HUES64 (cell line): ENCODE data around the gene KLHL28.
A peak's percentile ranks its signal among the peaks of the same experiment; 100 is the strongest.

Experiments
- H3K27ac ChIP-seq: 2 replicates; pipeline ENCODE4 v1.7.0; 2013; ENCODE audit warnings: low read depth, low read length, inconsistent platforms
- H3K27me3 ChIP-seq: 2 replicates; pipeline ENCODE4 v1.6.1; 2013; ENCODE audit warnings: mild to moderate bottlenecking, low read length; ENCODE audit not compliant: insufficient read depth
- H3K36me3 ChIP-seq: 2 replicates; pipeline ENCODE4 v1.6.1; 2013; ENCODE audit warnings: mild to moderate bottlenecking, low read length; ENCODE audit not compliant: insufficient read depth
- H3K4me1 ChIP-seq: 2 replicates; pipeline ENCODE4 v1.6.1; 2013; ENCODE audit warnings: mild to moderate bottlenecking, low read length, moderate library complexity; ENCODE audit not compliant: insufficient read depth
- H3K4me3 ChIP-seq: 2 replicates; pipeline ENCODE4 v1.5.1; 2013; ENCODE audit warnings: mild to moderate bottlenecking, low read length, moderate library complexity
- H3K9ac ChIP-seq: 2 replicates; pipeline ENCODE4 v1.6.1; 2013; ENCODE audit warnings: mild to moderate bottlenecking, low read depth, low read length
- H3K9me3 ChIP-seq: 2 replicates; pipeline ENCODE4 v1.6.1; 2013; ENCODE audit warnings: low read depth, low read length; ENCODE audit not compliant: insufficient read depth
- WGBS: fragments of 150-250, 120-280 bp; methylation state at CpG from one replicate; pipeline ENCODE4 v1.1.7; 2013; ENCODE audit warnings: missing lambda C conversion rate; 5-methylcytosine and 5-hydroxymethylcytosine counted together

The KLHL28 gene

GRCh38 chr14:44979273-44979672 lies 17.5 kb upstream of the KLHL28 start:
- no peaks in the 10 kb centered on the region for H3K36me3 ChIP-seq
- no peak overlapping the region for H3K27ac ChIP-seq
- no peaks in the 10 kb centered on the region for H3K4me1 ChIP-seq
- no peaks in the 10 kb centered on the region for H3K27me3 ChIP-seq
- no peak overlapping the region for H3K4me3 ChIP-seq
- WGBS: 90% methylated on average over 2 of the region's 2 CpGs
- H3K9ac ChIP-seq: no peak overlapping the region
- no peaks in the 10 kb centered on the region for H3K9me3 ChIP-seq

DNA sequence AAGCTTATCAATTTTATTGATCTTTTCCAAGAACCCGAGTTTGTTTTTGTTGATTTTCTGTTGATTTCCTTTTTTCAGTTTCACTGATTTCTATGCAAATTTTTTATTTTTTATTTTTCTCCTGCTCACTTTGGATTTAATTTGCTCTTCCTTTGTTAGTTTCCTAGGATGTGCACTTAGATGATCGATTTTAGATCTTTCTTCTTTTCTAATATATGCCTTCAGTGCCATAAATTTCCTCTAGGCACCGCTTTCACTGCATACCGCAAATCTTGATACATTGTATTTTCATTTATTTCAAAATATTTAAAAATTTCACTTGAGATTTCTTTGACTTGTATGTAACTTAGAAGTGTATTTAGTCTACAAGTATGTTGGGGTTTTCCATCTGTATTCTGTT lies 9.7 kb upstream of the KLHL28 start:
- Histone ChIP-seq H3K9ac (no peak overlapping the region), H3K4me3 (no peak overlapping the region), H3K9me3 (no peaks in the 10 kb centered on the region), H3K27me3 (no peaks in the 10 kb centered on the region), H3K36me3 (no peaks in the 10 kb centered on the region; the same call in 1 of the 2 replicates), H3K4me1 (peaks cover 7% of the 10 kb centered on the region; the same call in 1 of the 2 replicates), H3K27ac (no peak overlapping the region)
- WGBS: 92% methylated on average over 1 of the region's 4 CpGs

DNA sequence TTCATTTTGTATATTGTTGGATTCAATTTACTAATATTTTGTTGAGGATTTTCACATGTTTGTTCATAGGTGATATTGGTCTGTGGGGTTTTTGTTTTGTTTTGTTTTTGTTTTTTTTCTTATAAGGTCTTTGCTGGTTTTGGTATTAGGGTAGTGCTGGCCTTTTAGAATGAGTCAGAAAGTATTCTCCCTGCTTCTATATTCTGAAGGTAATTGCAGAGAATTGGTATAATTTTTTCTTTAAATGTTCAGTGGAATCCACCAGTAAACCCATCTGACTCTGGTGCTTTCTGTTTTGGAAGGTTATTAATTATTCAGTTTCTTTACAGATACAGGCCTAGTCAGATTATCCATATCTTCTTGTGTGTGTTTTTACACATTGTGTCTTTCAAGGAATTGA lies 9.2 kb upstream of the KLHL28 start:
- no peaks in the 10 kb centered on the region; the same call in 1 of the 2 replicates for H3K36me3 ChIP-seq
- no peaks in the 10 kb centered on the region for H3K9me3 ChIP-seq
- peaks cover 7% of the 10 kb centered on the region; the same call in 1 of the 2 replicates for H3K4me1 ChIP-seq
- no peak overlapping the region for H3K4me3 ChIP-seq
- no peak overlapping the region for H3K9ac ChIP-seq
- no peak overlapping the region for H3K27ac ChIP-seq
- H3K27me3 ChIP-seq: no peaks in the 10 kb centered on the region

- Histone ChIP-seq H3K4me3 (no peak overlapping the region), H3K9ac (no peak overlapping the region), H3K27me3 (no peaks in the 10 kb centered on the region), H3K27ac (no peak overlapping the region), H3K4me1 (peaks cover 14% of the 10 kb centered on the region; the same call in 1 of the 2 replicates), H3K9me3 (no peaks in the 10 kb centered on the region), H3K36me3 (no peaks in the 10 kb centered on the region; the same call in 1 of the 2 replicates)
Observed at GRCh38 chr14:44968714-44969113, 7.0 kb upstream of the KLHL28 start.

- Histone ChIP-seq H3K27me3 (no peaks in the 10 kb centered on the region), H3K9me3 (no peaks in the 10 kb centered on the region), H3K9ac (no peak overlapping the region), H3K27ac (no peak overlapping the region), H3K4me3 (peak overlapping the region; percentile 37), H3K4me1 (peaks cover 18% of the 10 kb centered on the region; the same call in 1 of the 2 replicates), H3K36me3 (no peaks in the 10 kb centered on the region; the same call in 1 of the 2 replicates)
- WGBS: 94% methylated on average over 4 of the region's 4 CpGs
Observed at GRCh38 chr14:44966601-44967336, 5.0 kb upstream of the KLHL28 start.

DNA sequence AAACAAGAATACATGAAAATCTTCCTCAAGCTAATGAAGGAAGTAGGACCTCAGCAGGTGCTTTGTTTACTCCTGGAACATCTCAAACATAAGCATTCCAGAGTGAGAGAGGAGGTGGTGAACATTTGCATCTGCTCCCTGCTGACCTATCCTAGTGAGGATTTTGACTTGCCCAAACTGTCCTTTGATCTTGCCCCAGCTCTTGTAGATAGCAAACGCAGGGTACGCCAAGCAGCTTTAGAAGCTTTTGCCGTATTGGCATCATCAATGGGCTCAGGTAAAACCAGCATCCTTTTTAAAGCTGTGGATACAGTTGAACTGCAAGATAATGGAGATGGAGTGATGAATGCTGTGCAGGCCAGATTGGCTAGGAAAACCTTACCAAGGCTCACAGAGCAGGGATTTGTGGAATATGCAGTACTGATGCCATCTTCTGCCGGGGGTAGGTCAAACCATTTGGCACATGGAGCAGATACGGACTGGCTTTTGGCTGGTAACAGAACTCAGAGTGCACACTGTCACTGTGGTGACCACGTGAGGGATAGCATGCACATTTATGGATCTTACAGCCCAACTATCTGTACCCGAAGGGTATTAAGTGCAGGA lies 2.1 kb upstream of the KLHL28 start:
- no peaks in the 10 kb centered on the region for H3K9me3 ChIP-seq
- no peaks in the 10 kb centered on the region for H3K36me3 ChIP-seq
- H3K27ac ChIP-seq: no peak overlapping the region
- H3K4me1 ChIP-seq: peaks cover 32% of the 10 kb centered on the region
- peak overlapping the region; percentile 4; the same call in 1 of the 2 replicates for H3K9ac ChIP-seq
- H3K4me3 ChIP-seq: peak overlapping the region; percentile 82
- 16% methylated on average over 7 of the region's 7 CpGs for WGBS
- H3K27me3 ChIP-seq: no peaks in the 10 kb centered on the region

GRCh38 chr14:44963044-44963528 lies 1.3 kb upstream of the KLHL28 start:
- peak overlapping the region; percentile 64 for H3K9ac ChIP-seq
- 7% methylated on average over 13 of the region's 13 CpGs for WGBS
- peak overlapping the region; percentile 82 for H3K4me3 ChIP-seq
- no peaks in the 10 kb centered on the region for H3K27me3 ChIP-seq
- H3K9me3 ChIP-seq: no peaks in the 10 kb centered on the region
- H3K27ac ChIP-seq: no peak overlapping the region
- peaks cover 32% of the 10 kb centered on the region for H3K4me1 ChIP-seq
- no peaks in the 10 kb centered on the region for H3K36me3 ChIP-seq

GRCh38 chr14:44962334-44963043 lies 742 bp upstream of the KLHL28 start:
- Histone ChIP-seq H3K9me3 (no peaks in the 10 kb centered on the region), H3K36me3 (no peaks in the 10 kb centered on the region), H3K9ac (peak overlapping the region; percentile 64), H3K27ac (peak overlapping the region; percentile 50), H3K27me3 (no peaks in the 10 kb centered on the region), H3K4me1 (peaks cover 30% of the 10 kb centered on the region), H3K4me3 (peak overlapping the region; percentile 82)
- under 1% methylated on average over 39 of the region's 39 CpGs for WGBS

DNA sequence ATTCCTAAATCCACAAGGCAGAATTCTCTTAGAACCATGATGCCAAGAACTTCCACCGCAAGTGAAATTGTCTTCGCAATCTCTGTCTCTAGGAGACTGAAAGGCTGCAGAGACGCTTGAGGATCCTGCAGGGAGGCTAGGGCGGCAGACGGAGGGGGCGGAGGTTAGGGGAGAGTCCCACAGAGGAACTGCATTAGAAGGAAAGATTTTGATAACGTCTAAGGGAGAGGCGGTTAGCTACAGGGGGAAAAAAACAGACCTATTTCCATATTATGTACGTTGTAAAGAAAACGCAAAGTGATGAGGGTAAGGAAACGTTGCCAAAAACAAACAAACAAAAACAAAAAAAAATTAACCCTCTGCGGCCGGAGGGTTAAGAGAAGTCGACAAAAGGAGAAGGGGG lies 595 bp downstream of the KLHL28 start:
- Histone ChIP-seq H3K4me3 (peak overlapping the region; percentile 82), H3K4me1 (peaks cover 25% of the 10 kb centered on the region), H3K36me3 (no peaks in the 10 kb centered on the region), H3K9ac (peak overlapping the region; percentile 58), H3K9me3 (no peaks in the 10 kb centered on the region), H3K27ac (peak overlapping the region; percentile 78), H3K27me3 (no peaks in the 10 kb centered on the region)
- WGBS: under 1% methylated on average over 10 of the region's 14 CpGs

DNA sequence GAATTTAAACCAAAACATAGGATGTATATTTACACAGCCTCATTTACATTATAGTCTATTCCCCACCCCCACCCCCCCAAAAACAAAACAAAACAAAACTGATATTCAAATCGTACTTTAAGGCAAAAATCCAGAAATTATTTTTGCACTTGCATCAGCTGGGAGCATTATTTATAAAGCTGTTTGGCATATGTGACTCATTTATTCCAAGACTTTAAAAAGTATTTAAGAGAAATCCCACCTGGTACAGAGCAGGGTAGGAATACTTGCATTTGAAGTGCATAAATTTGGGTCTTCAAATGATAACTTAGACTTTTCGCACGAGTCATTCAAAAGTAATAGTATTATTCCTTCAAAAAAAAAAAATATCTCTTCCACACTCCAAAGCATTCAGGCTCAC lies 1.1 kb downstream of the KLHL28 start:
- Histone ChIP-seq H3K27ac (no peak overlapping the region), H3K9ac (peak overlapping the region; percentile 58), H3K4me3 (peak overlapping the region; percentile 82), H3K27me3 (no peaks in the 10 kb centered on the region), H3K9me3 (no peaks in the 10 kb centered on the region), H3K36me3 (no peaks in the 10 kb centered on the region), H3K4me1 (peaks cover 25% of the 10 kb centered on the region)
- WGBS: 5% methylated on average over 3 of the region's 3 CpGs

- Histone ChIP-seq H3K4me1 (peaks cover 25% of the 10 kb centered on the region), H3K9ac (peak overlapping the region; percentile 58; the same call in 1 of the 2 replicates), H3K4me3 (peak overlapping the region; percentile 82), H3K9me3 (no peaks in the 10 kb centered on the region), H3K27me3 (no peaks in the 10 kb centered on the region), H3K36me3 (no peaks in the 10 kb centered on the region), H3K27ac (no peak overlapping the region)
- 62% methylated on average over 2 of the region's 2 CpGs for WGBS
Observed at GRCh38 chr14:44960146-44960545, 1.6 kb downstream of the KLHL28 start.
